Karpas-422 (cell line): ENCODE measurements around the gene ADORA2B. TPM values are rescaled to one million over a fixed set of nuclear protein-coding genes. Genes with fewer than 3 reads are reported as not detected.
"Not testable (repeated sequence)": the region's sequence is repeated elsewhere in the genome, so short reads cannot be mapped to it uniquely, and the experiment has no call there.

ENCODE experiments used
- DNase-seq: peaks from one replicate; pipeline ENCODE4 v3.0.0-alpha.2; 2015
- H2AFZ ChIP-seq: fragments of 200-600 bp; sonication (generic); 2 replicates; pipeline ENCODE4 v1.6.1; 2014; ENCODE audit warnings: antibody characterized with exemption, low read length, mixed read lengths
- H3K27ac ChIP-seq: fragments of 200-600 bp; sonication (generic); 2 replicates; pipeline ENCODE4 v1.5.1; 2014; ENCODE audit warnings: mild to moderate bottlenecking, low read length, moderate library complexity
- H3K27me3 ChIP-seq: fragments of 200-600 bp; sonication (generic); 2 replicates; pipeline ENCODE4 v1.6.1; 2014; ENCODE audit warnings: low read length, mixed read lengths
- H3K36me3 ChIP-seq: fragments of 200-600 bp; sonication (generic); 2 replicates; pipeline ENCODE4 v1.6.1; 2014; ENCODE audit warnings: low read length, mixed read lengths; ENCODE audit not compliant: insufficient read depth
- H3K4me1 ChIP-seq: fragments of 200-600 bp; sonication (generic); 2 replicates; pipeline ENCODE4 v1.6.1; 2014; ENCODE audit warnings: mild to moderate bottlenecking, low read length, mixed read lengths
- H3K4me2 ChIP-seq: fragments of 200-600 bp; sonication (generic); 2 replicates; pipeline ENCODE4 v1.6.1; 2014; ENCODE audit warnings: low read length, low read depth, mild to moderate bottlenecking; ENCODE audit not compliant: poor library complexity, severe bottlenecking
- H3K4me3 ChIP-seq: fragments of 200-600 bp; sonication (generic); 2 replicates; pipeline ENCODE4 v1.5.1; 2014; ENCODE audit warnings: mild to moderate bottlenecking, antibody characterized with exemption, low read length, mixed read lengths
- H3K79me2 ChIP-seq: fragments of 200-600 bp; sonication (generic); 2 replicates; pipeline ENCODE4 v1.6.1; 2014; ENCODE audit warnings: mild to moderate bottlenecking, low read length, mixed read lengths
- H3K9ac ChIP-seq: fragments of 200-600 bp; sonication (generic); 2 replicates; pipeline ENCODE4 v1.6.0; 2014; ENCODE audit warnings: low read length
- H3K9me2 ChIP-seq: fragments of 200-600 bp; sonication (generic), shearing (Covaris generic); replicated peaks from 2 replicates; pipeline ENCODE4 v1.6.0; 2014; ENCODE audit warnings: mild to moderate bottlenecking, low read length, moderate library complexity; ENCODE audit not compliant: insufficient read depth
- H3K9me3 ChIP-seq: fragments of 300-700, 200-600 bp; sonication (generic); 2 replicates; pipeline ENCODE4 v1.6.1; 2014; ENCODE audit warnings: low read length, mixed read lengths
- H4K20me1 ChIP-seq: fragments of 200-600 bp; sonication (generic); 2 replicates; pipeline ENCODE4 v1.6.1; 2014; ENCODE audit warnings: mild to moderate bottlenecking, antibody characterized with exemption, low read length, low read depth; ENCODE audit not compliant: insufficient read depth
- total RNA-seq: library from RNA; depleted of rRNA; stranded (reverse); fragments of >200 nt; shearing (Covaris generic); gene quantifications from 2 replicates; pipeline ENCODE4 v1.2.3, GENCODE V29; 2014; ENCODE audit warnings: low replicate concordance

Gene ADORA2B
- total RNA-seq, 1 experiment from 2014 or later, result not detected

GRCh38 chr17:15972497-15972951 lies 27.6 kb downstream of the ADORA2B start:
- Histone ChIP-seq H3K4me2 (no peak overlapping the region), H3K79me2 (no peaks in the 10 kb centered on the region), H3K36me3 (no peaks in the 10 kb centered on the region), H3K27me3 (no peaks in the 10 kb centered on the region), H3K9ac (no peak overlapping the region), H3K27ac (no peak overlapping the region), H3K9me2 (no peaks in the 10 kb centered on the region), H3K9me3 (no peaks in the 10 kb centered on the region), H2AFZ (no peak overlapping the region), H3K4me3 (no peak overlapping the region), H4K20me1 (no peaks in the 10 kb centered on the region), H3K4me1 (no peaks in the 10 kb centered on the region)
- DNase-seq, result no peak

GRCh38 chr17:15973016-15973415 lies 28.1 kb downstream of the ADORA2B start:
- Histone ChIP-seq H4K20me1 (no peaks in the 10 kb centered on the region), H3K36me3 (no peaks in the 10 kb centered on the region), H3K4me2 (no peak overlapping the region), H3K4me3 (no peak overlapping the region), H3K27ac (no peak overlapping the region), H3K4me1 (no peaks in the 10 kb centered on the region), H3K9ac (no peak overlapping the region), H3K27me3 (no peaks in the 10 kb centered on the region), H3K9me3 (no peaks in the 10 kb centered on the region), H3K79me2 (no peaks in the 10 kb centered on the region), H3K9me2 (no peaks in the 10 kb centered on the region), H2AFZ (no peak overlapping the region)
- DNase-seq, result no peak

- H3K4me1 ChIP-seq, result no peaks in the 10 kb centered on the region
- no peaks in the 10 kb centered on the region for H3K79me2 ChIP-seq
- no peak for DNase-seq
- H3K36me3 ChIP-seq, result no peaks in the 10 kb centered on the region
- no peaks in the 10 kb centered on the region for H4K20me1 ChIP-seq
- H3K9ac ChIP-seq, result no peak overlapping the region
- no peaks in the 10 kb centered on the region for H3K9me2 ChIP-seq
- H2AFZ ChIP-seq, result no peak overlapping the region
- no peak overlapping the region for H3K4me3 ChIP-seq
- no peak overlapping the region for H3K4me2 ChIP-seq
- no peaks in the 10 kb centered on the region for H3K27me3 ChIP-seq
- H3K27ac ChIP-seq, result no peak overlapping the region
- no peaks in the 10 kb centered on the region for H3K9me3 ChIP-seq
These were observed 28.9 kb downstream of the ADORA2B start for GRCh38 chr17:15973834-15974233.

- Histone ChIP-seq H2AFZ (no peak overlapping the region), H3K4me2 (no peak overlapping the region), H4K20me1 (no peaks in the 10 kb centered on the region), H3K27ac (no peak overlapping the region), H3K27me3 (no peaks in the 10 kb centered on the region), H3K4me1 (peaks cover 6% of the 10 kb centered on the region; the same call in 1 of the 2 replicates), H3K9ac (no peak overlapping the region), H3K36me3 (no peaks in the 10 kb centered on the region; the same call in 1 of the 2 replicates), H3K9me3 (no peaks in the 10 kb centered on the region), H3K4me3 (no peak overlapping the region), H3K9me2 (no peaks in the 10 kb centered on the region), H3K79me2 (no peaks in the 10 kb centered on the region)
- no peak for DNase-seq
These were observed 33.0 kb downstream of the ADORA2B start for GRCh38 chr17:15977894-15978293.

- Histone ChIP-seq H3K4me3 (no peak overlapping the region), H2AFZ (no peak overlapping the region), H3K9me2 (no peaks in the 10 kb centered on the region), H3K27me3 (no peaks in the 10 kb centered on the region), H4K20me1 (no peaks in the 10 kb centered on the region), H3K9ac (no peak overlapping the region), H3K36me3 (no peaks in the 10 kb centered on the region; the same call in 1 of the 2 replicates), H3K9me3 (no peaks in the 10 kb centered on the region), H3K4me1 (peaks cover 6% of the 10 kb centered on the region; the same call in 1 of the 2 replicates), H3K4me2 (no peak overlapping the region), H3K79me2 (no peaks in the 10 kb centered on the region), H3K27ac (no peak overlapping the region)
- no peak for DNase-seq
These were observed 33.7 kb downstream of the ADORA2B start for GRCh38 chr17:15978606-15979005.

- H3K27me3 ChIP-seq, H3K27ac ChIP-seq, H3K9me3 ChIP-seq, H4K20me1 ChIP-seq, H3K9ac ChIP-seq, H3K4me2 ChIP-seq, H3K4me3 ChIP-seq, H2AFZ ChIP-seq, H3K9me2 ChIP-seq, H3K4me1 ChIP-seq, DNase-seq, H3K79me2 ChIP-seq, H3K36me3 ChIP-seq: not testable (repeated sequence)
These were observed 34.1 kb downstream of the ADORA2B start for GRCh38 chr17:15979013-15979412.

GRCh38 chr17:15981208-15981607 lies 36.3 kb downstream of the ADORA2B start:
- no peak for DNase-seq
- Histone ChIP-seq H3K9me3 (no peaks in the 10 kb centered on the region), H3K4me3 (no peak overlapping the region), H3K27ac (no peak overlapping the region), H3K79me2 (no peaks in the 10 kb centered on the region), H3K9ac (no peak overlapping the region), H2AFZ (no peak overlapping the region), H3K27me3 (no peaks in the 10 kb centered on the region), H3K4me1 (peaks cover 6% of the 10 kb centered on the region; the same call in 1 of the 2 replicates), H3K4me2 (no peak overlapping the region), H3K9me2 (no peaks in the 10 kb centered on the region), H4K20me1 (no peaks in the 10 kb centered on the region), H3K36me3 (no peaks in the 10 kb centered on the region; the same call in none of the 2 replicates)

- H3K36me3 ChIP-seq, result no peaks in the 10 kb centered on the region; the same call in none of the 2 replicates
- no peaks in the 10 kb centered on the region for H3K79me2 ChIP-seq
- no peak overlapping the region for H3K9ac ChIP-seq
- peaks cover 6% of the 10 kb centered on the region; the same call in 1 of the 2 replicates for H3K4me1 ChIP-seq
- H4K20me1 ChIP-seq, result no peaks in the 10 kb centered on the region
- no peak overlapping the region for H3K4me2 ChIP-seq
- H3K9me3 ChIP-seq, result no peaks in the 10 kb centered on the region
- H3K27me3 ChIP-seq, result no peaks in the 10 kb centered on the region
- no peaks in the 10 kb centered on the region for H3K9me2 ChIP-seq
- no peak overlapping the region for H2AFZ ChIP-seq
- DNase-seq, result no peak
- H3K27ac ChIP-seq, result no peak overlapping the region
- H3K4me3 ChIP-seq, result no peak overlapping the region
These were observed 37.0 kb downstream of the ADORA2B start for GRCh38 chr17:15981646-15982580.
